Measurements from ENCODE around the gene NMNAT2. TPM values are rescaled to one million over a fixed set of nuclear protein-coding genes. Genes with fewer than 3 reads are reported as not detected.

Gene NMNAT2
- polyA plus RNA-seq, 1 experiment, result 2.1 TPM

DNA sequence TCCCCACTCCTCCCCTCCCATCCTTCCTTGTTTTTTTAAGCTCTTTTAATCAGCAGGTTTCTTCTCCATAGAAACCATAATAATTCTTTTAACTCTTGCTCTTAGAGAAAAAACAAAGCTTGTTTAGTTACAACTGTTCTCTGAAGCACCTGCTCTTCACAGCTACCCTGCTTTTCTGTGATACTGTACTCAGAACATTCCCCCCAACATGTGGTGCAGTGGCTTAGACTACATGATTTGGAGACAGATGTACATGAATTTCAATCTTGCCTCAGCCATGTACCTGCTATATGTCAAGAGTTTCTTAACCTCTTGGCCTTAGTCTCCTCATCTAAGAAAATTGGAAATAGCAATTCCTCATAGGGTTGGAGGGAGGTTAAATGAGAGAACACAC, 198.6 kb downstream of the NMNAT2 start:
- no peak for DNase-seq (ENCODE audit: low read depth)
- no peaks in the 10 kb centered on the region for H3K36me3 ChIP-seq (ENCODE audit: control insufficient read depth, insufficient read depth, low read length)
- ChIA-PET POLR2A (no interaction called here), CTCF (interaction anchor here (1.3 to 1.6 kb wide), 3 partner anchors 13 to 60 kb away, joined by 3 to 4 read pairs (median 4); no protein-coding TSS in a partner anchor)
- no peaks in the 10 kb centered on the region for H3K27me3 ChIP-seq (ENCODE audit: control insufficient read depth, insufficient read depth, low read length)
- no peak overlapping the region for H3K4me3 ChIP-seq (ENCODE audit: low read depth, low read length)
- no peak for TF ChIP-seq CTCF (IDR thresholded peaks at IDR 0.05; ENCODE audit: insufficient read depth, low read depth, low read length)

DNA sequence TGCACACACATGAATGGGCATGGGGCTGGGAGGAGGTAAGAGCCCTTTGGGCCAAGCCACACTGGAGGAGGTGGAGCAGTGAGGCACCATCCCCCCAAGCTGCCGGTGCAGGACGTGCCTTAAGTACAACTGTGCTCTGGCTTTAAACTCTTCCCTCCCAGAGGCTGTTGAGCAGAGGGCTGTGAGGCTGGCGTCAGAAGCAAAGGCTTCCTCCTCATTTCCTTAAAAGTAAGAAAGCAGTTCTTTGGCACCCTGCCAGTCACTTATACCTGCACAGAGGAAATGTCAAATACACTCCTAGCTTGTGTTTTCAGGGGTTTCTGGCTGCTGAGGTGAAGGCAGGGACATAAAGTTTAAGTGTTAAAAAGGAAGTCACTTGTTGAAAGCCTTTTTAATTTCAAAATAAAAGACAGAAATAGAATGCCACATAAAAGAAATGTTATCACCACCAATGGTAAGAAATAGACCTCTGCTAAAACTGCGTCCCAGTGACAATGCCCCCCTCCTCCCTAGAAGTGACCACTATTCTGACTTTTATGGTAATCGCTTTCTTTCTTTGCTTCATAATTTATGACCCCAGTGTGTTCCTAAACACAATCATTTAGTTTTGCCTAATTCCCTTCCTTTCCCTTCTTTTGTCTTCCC, 199.1 kb downstream of the NMNAT2 start:
- DNase-seq (ENCODE audit: low read depth), result no peak
- ChIA-PET CTCF (interaction anchor here (1.3 to 1.9 kb wide), 3 partner anchors 9 to 60 kb away, joined by 3 to 11 read pairs (median 4); no protein-coding TSS in a partner anchor), POLR2A (no interaction called here)
- no peak for TF ChIP-seq CTCF (IDR thresholded peaks at IDR 0.05; ENCODE audit: insufficient read depth, low read depth, low read length)
- Histone ChIP-seq H3K4me3 (ENCODE audit: low read depth, low read length) (no peak overlapping the region), H3K36me3 (ENCODE audit: control insufficient read depth, insufficient read depth, low read length) (no peaks in the 10 kb centered on the region), H3K27me3 (ENCODE audit: control insufficient read depth, insufficient read depth, low read length) (no peaks in the 10 kb centered on the region)

GRCh38 chr1:183218027-183218618, 200.1 kb downstream of the NMNAT2 start:
- Histone ChIP-seq H3K4me3 (ENCODE audit: low read depth, low read length) (no peak overlapping the region), H3K36me3 (ENCODE audit: control insufficient read depth, insufficient read depth, low read length) (no peaks in the 10 kb centered on the region), H3K27me3 (ENCODE audit: control insufficient read depth, insufficient read depth, low read length) (no peaks in the 10 kb centered on the region)
- TF ChIP-seq CTCF (IDR thresholded peaks at IDR 0.05; ENCODE audit: insufficient read depth, low read depth, low read length), result no peak
- ChIA-PET CTCF (interaction anchor here (1.9 kb wide), 1 partner anchor 10 kb away, joined by 11 read pairs; no protein-coding TSS in a partner anchor), POLR2A (no interaction called here)
- DNase-seq (ENCODE audit: low read depth), result no peak

DNA sequence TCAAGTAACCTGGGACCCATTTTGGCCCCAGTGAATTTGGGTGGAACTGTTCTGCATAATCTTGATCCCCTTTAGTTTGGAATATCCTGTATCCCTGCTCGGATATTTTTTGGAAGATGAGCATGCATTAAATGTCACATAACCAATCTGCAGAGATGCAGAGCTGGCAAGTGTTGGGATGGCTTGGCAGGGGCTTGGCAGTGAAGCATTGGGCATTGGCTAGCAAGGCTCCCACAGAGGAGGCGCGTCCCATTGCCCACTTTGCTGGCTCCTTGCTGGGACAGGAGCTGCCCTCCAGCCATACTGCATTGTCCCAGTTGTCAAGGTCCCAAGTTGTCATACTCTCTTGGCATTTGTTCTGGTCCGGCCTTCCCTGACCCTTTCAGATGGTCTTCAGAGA, 202.2 kb downstream of the NMNAT2 start:
- CTCF ChIA-PET, result interaction anchor here (1.3 to 1.9 kb wide), 2 partner anchors 10 to 13 kb away, joined by 4 to 6 read pairs; no protein-coding TSS in a partner anchor
- Histone ChIP-seq H3K27me3 (ENCODE audit: control insufficient read depth, insufficient read depth, low read length) (no peaks in the 10 kb centered on the region), H3K4me3 (ENCODE audit: low read depth, low read length) (no peak overlapping the region), H3K36me3 (ENCODE audit: control insufficient read depth, insufficient read depth, low read length) (no peaks in the 10 kb centered on the region)
- POLR2A ChIA-PET, result no interaction called here
- TF ChIP-seq CTCF (IDR thresholded peaks at IDR 0.05; ENCODE audit: insufficient read depth, low read depth, low read length), result no peak
- DNase-seq (ENCODE audit: low read depth), result no peak

- ChIA-PET POLR2A (no interaction called here), CTCF (interaction anchor here (0.6 to 1.9 kb wide), 3 partner anchors 10 to 104 kb away, joined by 3 to 6 read pairs (median 4); no protein-coding TSS in a partner anchor)
- Histone ChIP-seq H3K36me3 (ENCODE audit: control insufficient read depth, insufficient read depth, low read length) (no peaks in the 10 kb centered on the region), H3K27me3 (ENCODE audit: control insufficient read depth, insufficient read depth, low read length) (no peaks in the 10 kb centered on the region), H3K4me3 (ENCODE audit: low read depth, low read length) (no peak overlapping the region)
- TF ChIP-seq CTCF (IDR thresholded peaks at IDR 0.05; ENCODE audit: insufficient read depth, low read depth, low read length), result no peak
- no peak for DNase-seq (ENCODE audit: low read depth)
These were observed 203.0 kb downstream of the NMNAT2 start for GRCh38 chr1:183215076-183215720.
